Measurements from ENCODE around the gene GALK1.

GALK1 gene

DNA sequence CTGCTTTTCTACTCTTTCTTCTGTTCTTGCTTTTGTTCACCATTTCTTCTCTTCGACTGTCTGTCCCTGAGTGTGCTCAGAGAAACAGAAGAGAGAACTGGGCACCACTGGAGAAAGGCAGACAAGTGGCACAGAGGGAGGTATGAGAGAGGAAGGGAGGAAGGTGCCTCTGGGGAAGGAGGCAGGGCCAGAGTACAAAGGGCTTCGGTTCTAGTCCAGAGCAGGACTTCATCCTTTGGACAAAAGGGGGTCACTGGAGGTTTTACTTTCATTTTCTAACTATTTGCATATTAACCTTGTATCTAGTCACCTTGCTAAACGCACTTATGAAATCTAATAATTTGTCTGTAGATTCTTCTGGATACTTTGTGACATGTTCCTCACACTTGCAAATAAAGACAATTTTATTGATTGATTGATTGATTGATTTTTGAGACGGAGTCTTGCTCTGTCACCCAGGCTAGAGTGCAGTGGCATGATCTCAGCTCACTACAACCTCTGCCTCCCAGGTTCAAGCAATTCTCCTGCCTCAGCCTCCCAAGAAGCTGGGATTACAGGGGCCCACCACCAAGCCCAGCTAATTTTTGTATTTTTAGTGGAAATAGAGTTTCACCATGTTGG, 30.2 kb downstream of the GALK1 start:
- Histone ChIP-seq H3K36me3 (ENCODE audit: control insufficient read depth, insufficient read depth, low read length) (no peaks in the 10 kb centered on the region), H3K4me3 (ENCODE audit: low read length) (no peak overlapping the region), H3K27ac (ENCODE audit: low read length) (no peak overlapping the region), H3K9me3 (ENCODE audit: control insufficient read depth, insufficient read depth, low read length) (no peaks in the 10 kb centered on the region), H3K4me1 (ENCODE audit: control insufficient read depth, insufficient read depth, low read length) (no peaks in the 10 kb centered on the region), H3K27me3 (ENCODE audit: control insufficient read depth, insufficient read depth, low read length) (no peaks in the 10 kb centered on the region)
- WGBS (ENCODE audit: insufficient coverage, insufficient read length): no CpG with 5 or more reads among the region's 4 CpGs
- no peak for DNase-seq (ENCODE audit: low read depth, low spot score)

- Histone ChIP-seq H3K27me3 (ENCODE audit: control insufficient read depth, insufficient read depth, low read length) (no peaks in the 10 kb centered on the region), H3K9me3 (ENCODE audit: control insufficient read depth, insufficient read depth, low read length) (no peaks in the 10 kb centered on the region), H3K4me1 (ENCODE audit: control insufficient read depth, insufficient read depth, low read length) (no peaks in the 10 kb centered on the region), H3K4me3 (ENCODE audit: low read length) (no peak overlapping the region), H3K36me3 (ENCODE audit: control insufficient read depth, insufficient read depth, low read length) (no peaks in the 10 kb centered on the region), H3K27ac (ENCODE audit: low read length) (no peak overlapping the region)
- DNase-seq (ENCODE audit: low read depth, low spot score): no peak
- no CpG with 5 or more reads among the region's 18 CpGs for WGBS (ENCODE audit: insufficient coverage, insufficient read length)
These were observed 31.5 kb downstream of the GALK1 start for GRCh38 chr17:75733471-75733870.

DNA sequence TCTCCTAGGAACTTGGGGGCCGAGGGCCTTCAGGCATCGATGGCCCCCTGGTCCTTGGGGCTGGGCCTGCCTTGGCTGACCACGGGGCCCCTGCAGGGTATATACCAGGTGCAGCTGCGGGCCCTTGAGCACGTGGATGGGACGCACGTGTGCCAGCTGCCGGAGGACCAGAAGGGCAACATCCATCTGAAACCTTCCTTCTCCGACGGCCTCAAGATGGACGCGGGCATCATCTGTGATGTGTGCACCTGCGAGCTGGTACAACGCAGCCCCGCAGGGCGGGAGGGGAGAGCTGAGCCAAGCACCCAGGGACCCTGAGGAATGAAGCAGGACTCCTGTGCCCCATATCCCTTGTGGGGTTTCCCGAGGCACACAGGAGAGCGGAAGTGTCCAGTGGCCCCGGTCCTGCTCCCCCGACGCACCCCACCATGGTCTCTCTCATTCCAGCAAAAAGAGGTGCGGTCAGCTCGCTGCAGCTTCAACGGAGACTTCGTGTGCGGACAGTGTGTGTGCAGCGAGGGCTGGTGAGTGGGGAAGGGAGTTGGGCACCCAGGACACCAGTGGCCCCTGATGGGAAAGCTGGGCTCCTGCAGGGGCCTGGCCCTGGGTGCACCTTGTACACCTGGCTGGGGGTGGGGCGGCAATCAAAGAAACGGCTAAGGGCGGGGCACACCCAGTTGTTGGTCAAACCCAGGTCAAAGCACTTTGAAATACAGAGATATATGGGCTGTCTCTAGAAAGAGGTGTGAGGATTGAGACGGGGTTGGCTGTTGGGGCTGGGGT, 33.1 kb downstream of the GALK1 start:
- no peaks in the 10 kb centered on the region for H3K36me3 ChIP-seq (ENCODE audit: control insufficient read depth, insufficient read depth, low read length)
- no peak for DNase-seq (ENCODE audit: low read depth, low spot score)
- H3K27me3 ChIP-seq (ENCODE audit: control insufficient read depth, insufficient read depth, low read length): no peaks in the 10 kb centered on the region
- H3K9me3 ChIP-seq (ENCODE audit: control insufficient read depth, insufficient read depth, low read length): no peaks in the 10 kb centered on the region
- H3K27ac ChIP-seq (ENCODE audit: low read length): no peak overlapping the region
- no CpG with 5 or more reads among the region's 31 CpGs for WGBS (ENCODE audit: insufficient coverage, insufficient read length)
- no peaks in the 10 kb centered on the region for H3K4me1 ChIP-seq (ENCODE audit: control insufficient read depth, insufficient read depth, low read length)
- no peak overlapping the region for H3K4me3 ChIP-seq (ENCODE audit: low read length)

- Histone ChIP-seq H3K27me3 (ENCODE audit: control insufficient read depth, insufficient read depth, low read length) (no peaks in the 10 kb centered on the region), H3K4me3 (ENCODE audit: low read length) (no peak overlapping the region), H3K9me3 (ENCODE audit: control insufficient read depth, insufficient read depth, low read length) (no peaks in the 10 kb centered on the region), H3K27ac (ENCODE audit: low read length) (no peak overlapping the region), H3K4me1 (ENCODE audit: control insufficient read depth, insufficient read depth, low read length) (no peaks in the 10 kb centered on the region), H3K36me3 (ENCODE audit: control insufficient read depth, insufficient read depth, low read length) (no peaks in the 10 kb centered on the region)
- no peak for DNase-seq (ENCODE audit: low read depth, low spot score)
- no CpG with 5 or more reads among the region's 26 CpGs for WGBS (ENCODE audit: insufficient coverage, insufficient read length)
These were observed 33.8 kb downstream of the GALK1 start for GRCh38 chr17:75731086-75731715.

DNA sequence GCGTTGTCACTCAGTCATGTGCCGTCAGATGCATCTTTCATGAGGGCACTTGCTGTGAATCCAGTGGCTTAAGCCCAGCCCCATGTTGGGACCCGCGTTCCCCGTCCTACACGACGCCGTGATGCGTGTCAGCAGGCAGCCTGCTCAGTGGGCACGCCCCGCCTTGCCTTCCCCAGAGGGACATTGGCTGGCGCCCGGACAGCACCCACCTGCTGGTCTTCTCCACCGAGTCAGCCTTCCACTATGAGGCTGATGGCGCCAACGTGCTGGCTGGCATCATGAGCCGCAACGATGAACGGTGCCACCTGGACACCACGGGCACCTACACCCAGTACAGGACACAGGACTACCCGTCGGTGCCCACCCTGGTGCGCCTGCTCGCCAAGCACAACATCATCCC, 34.9 kb downstream of the GALK1 start:
- H3K36me3 ChIP-seq (ENCODE audit: control insufficient read depth, insufficient read depth, low read length): no peaks in the 10 kb centered on the region
- no CpG with 5 or more reads among the region's 24 CpGs for WGBS (ENCODE audit: insufficient coverage, insufficient read length)
- DNase-seq (ENCODE audit: low read depth, low spot score): no peak

DNA sequence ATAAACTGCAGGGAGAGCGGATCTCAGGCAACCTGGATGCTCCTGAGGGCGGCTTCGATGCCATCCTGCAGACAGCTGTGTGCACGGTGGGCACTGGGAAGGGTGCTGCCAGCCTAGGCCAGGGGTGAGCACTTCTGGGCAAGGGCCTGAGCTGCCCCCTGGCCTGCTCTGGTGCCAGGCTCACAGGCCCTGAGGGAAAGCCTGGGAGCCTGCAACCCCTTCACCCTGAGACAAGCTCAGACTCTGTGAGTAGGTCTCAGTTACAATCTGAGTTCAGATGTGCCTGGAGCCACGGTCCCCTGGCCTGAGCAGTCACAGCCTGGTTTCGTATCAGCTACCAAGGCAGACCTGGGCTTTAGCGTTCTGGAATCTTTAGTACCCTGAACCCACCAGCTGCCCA, 35.6 kb downstream of the GALK1 start:
- Histone ChIP-seq H3K4me1 (ENCODE audit: control insufficient read depth, insufficient read depth, low read length) (no peaks in the 10 kb centered on the region; the same call in 1 of the 2 replicates), H3K27ac (ENCODE audit: low read length) (no peak overlapping the region)

More for the DNA sequence above, 34.9 kb downstream of the GALK1 start:
- Histone ChIP-seq H3K4me1 (ENCODE audit: control insufficient read depth, insufficient read depth, low read length) (no peaks in the 10 kb centered on the region), H3K4me3 (ENCODE audit: low read length) (no peak overlapping the region), H3K27me3 (ENCODE audit: control insufficient read depth, insufficient read depth, low read length) (no peaks in the 10 kb centered on the region), H3K9me3 (ENCODE audit: control insufficient read depth, insufficient read depth, low read length) (no peaks in the 10 kb centered on the region), H3K27ac (ENCODE audit: low read length) (no peak overlapping the region)

GRCh38 chr17:75727391-75727790, 37.6 kb downstream of the GALK1 start:
- no peaks in the 10 kb centered on the region for H3K36me3 ChIP-seq (ENCODE audit: control insufficient read depth, insufficient read depth, low read length)
- no peaks in the 10 kb centered on the region for H3K9me3 ChIP-seq (ENCODE audit: control insufficient read depth, insufficient read depth, low read length)
- WGBS (ENCODE audit: insufficient coverage, insufficient read length): no CpG with 5 or more reads among the region's 18 CpGs
- no peak for DNase-seq (ENCODE audit: low read depth, low spot score)
- H3K4me1 ChIP-seq (ENCODE audit: control insufficient read depth, insufficient read depth, low read length): no peaks in the 10 kb centered on the region; the same call in 1 of the 2 replicates
- H3K4me3 ChIP-seq (ENCODE audit: low read length): no peak overlapping the region
- H3K27me3 ChIP-seq (ENCODE audit: control insufficient read depth, insufficient read depth, low read length): no peaks in the 10 kb centered on the region
- H3K27ac ChIP-seq (ENCODE audit: low read length): no peak overlapping the region

More for the DNA sequence above, 35.6 kb downstream of the GALK1 start:
- WGBS (ENCODE audit: insufficient coverage, insufficient read length): no CpG with 5 or more reads among the region's 7 CpGs
- Histone ChIP-seq H3K9me3 (ENCODE audit: control insufficient read depth, insufficient read depth, low read length) (no peaks in the 10 kb centered on the region), H3K4me3 (ENCODE audit: low read length) (no peak overlapping the region), H3K36me3 (ENCODE audit: control insufficient read depth, insufficient read depth, low read length) (no peaks in the 10 kb centered on the region), H3K27me3 (ENCODE audit: control insufficient read depth, insufficient read depth, low read length) (no peaks in the 10 kb centered on the region)
- DNase-seq (ENCODE audit: low read depth, low spot score): no peak

DNA sequence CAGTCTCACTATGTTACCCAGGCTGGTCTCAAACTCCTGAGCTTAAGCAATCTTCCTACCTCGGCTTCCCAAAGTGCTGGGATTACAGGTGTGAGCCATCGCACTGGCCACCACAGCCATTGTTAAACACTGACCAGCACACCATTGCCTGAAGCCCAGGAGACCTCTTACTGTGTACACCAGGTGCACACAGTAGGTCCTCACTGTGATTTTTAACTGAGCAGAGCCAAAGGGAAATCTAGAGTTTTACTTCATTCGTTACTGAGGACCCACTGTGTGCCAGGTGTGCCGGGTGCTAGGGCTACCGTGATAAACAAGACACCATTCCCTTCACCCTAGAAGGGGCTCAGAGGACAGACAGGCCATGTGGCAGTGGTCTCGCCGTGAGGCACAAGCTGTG, 39.5 kb downstream of the GALK1 start:
- peaks cover 2% of the 10 kb centered on the region; the same call in 1 of the 2 replicates for H3K4me1 ChIP-seq (ENCODE audit: control insufficient read depth, insufficient read depth, low read length)
- H3K27me3 ChIP-seq (ENCODE audit: control insufficient read depth, insufficient read depth, low read length): no peaks in the 10 kb centered on the region
- no CpG with 5 or more reads among the region's 7 CpGs for WGBS (ENCODE audit: insufficient coverage, insufficient read length)
- no peak for DNase-seq (ENCODE audit: low read depth, low spot score)
- H3K4me3 ChIP-seq (ENCODE audit: low read length): no peak overlapping the region
- no peaks in the 10 kb centered on the region for H3K9me3 ChIP-seq (ENCODE audit: control insufficient read depth, insufficient read depth, low read length)
- no peak overlapping the region for H3K27ac ChIP-seq (ENCODE audit: low read length)
- no peaks in the 10 kb centered on the region for H3K36me3 ChIP-seq (ENCODE audit: control insufficient read depth, insufficient read depth, low read length)

DNA sequence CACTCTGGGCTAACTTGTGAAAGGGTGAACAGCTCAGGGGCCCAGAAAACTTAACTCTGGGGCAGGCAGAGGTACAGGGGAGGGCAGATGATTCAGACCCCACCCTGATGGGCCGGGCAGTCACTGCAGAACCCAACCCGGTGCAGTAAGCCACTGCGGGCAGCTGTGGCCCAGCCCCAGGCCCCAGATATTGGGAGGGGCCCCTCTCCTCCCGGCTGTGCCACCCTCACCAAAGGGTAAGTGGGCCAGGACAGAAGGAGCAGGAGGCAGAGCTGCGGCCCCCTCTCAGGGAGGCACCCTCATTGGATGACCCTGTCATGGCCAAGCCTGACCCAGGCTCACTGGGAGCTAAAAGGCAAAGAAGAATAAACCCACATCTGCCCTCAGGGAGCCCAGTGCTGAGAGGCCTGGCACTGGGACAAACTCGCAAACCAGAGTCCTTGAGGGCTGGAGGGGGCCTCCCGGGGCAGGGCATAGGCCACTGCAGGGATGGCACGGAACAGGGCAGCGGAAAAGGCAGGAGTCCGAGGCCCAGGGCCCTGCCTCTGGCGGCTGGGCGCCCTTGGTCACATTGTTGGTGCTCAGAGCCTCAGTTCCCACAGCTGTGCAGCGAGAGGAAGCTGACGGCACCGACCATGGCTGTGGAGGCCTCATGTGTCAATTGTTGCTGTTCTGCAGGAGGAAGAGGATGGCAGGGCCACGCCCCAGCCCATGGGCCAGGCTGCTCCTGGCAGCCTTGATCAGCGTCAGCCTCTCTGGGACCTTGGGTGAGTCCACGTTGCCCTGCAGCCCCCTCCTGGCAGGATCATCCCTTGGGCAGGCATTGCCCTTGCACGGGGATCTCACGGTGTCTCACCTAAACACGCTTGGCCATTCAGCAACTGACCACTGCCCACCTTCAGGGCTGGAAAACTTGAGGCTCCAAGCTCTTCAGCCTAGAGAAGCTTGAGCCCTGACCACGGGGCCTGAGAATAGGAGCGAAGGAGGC, 40.7 kb downstream of the GALK1 start:
- Histone ChIP-seq H3K27me3 (ENCODE audit: control insufficient read depth, insufficient read depth, low read length) (peaks cover 2% of the 10 kb centered on the region; the same call in 1 of the 2 replicates), H3K27ac (ENCODE audit: low read length) (no peak overlapping the region), H3K36me3 (ENCODE audit: control insufficient read depth, insufficient read depth, low read length) (no peaks in the 10 kb centered on the region), H3K4me1 (ENCODE audit: control insufficient read depth, insufficient read depth, low read length) (peaks cover 2% of the 10 kb centered on the region; the same call in 1 of the 2 replicates), H3K9me3 (ENCODE audit: control insufficient read depth, insufficient read depth, low read length) (no peaks in the 10 kb centered on the region), H3K4me3 (ENCODE audit: low read length) (no peak overlapping the region)
- no CpG with 5 or more reads among the region's 23 CpGs for WGBS (ENCODE audit: insufficient coverage, insufficient read length)
- no peak for DNase-seq (ENCODE audit: low read depth, low spot score)
